Hepatic stellate cell (primary cell): ENCODE results near the gene HOXD8.

Experiments used
- DNase-seq: peaks from one replicate; pipeline ENCODE4 v3.0.0; 2011; ENCODE audit warnings: low spot score

HOXD8 gene

GRCh38 chr2:176174824-176175708, 45.6 kb downstream of the HOXD8 start:
- DNase-seq, result no peak

GRCh38 chr2:176175709-176176607, 46.5 kb downstream of the HOXD8 start:
- DNase-seq, result no peak

GRCh38 chr2:176177580-176178037, 48.1 kb downstream of the HOXD8 start:
- DNase-seq, result no peak

GRCh38 chr2:176178038-176178756, 48.7 kb downstream of the HOXD8 start:
- DNase-seq, result no peak

- no peak for DNase-seq
Observed at GRCh38 chr2:176178757-176179295, 49.3 kb downstream of the HOXD8 start.

- DNase-seq, result no peak
Observed at GRCh38 chr2:176181551-176181950, 52.0 kb downstream of the HOXD8 start.
